GM18505 (cell line): Measurements from ENCODE around the gene OTUB1.

Source experiments
- ATAC-seq: cut with Tn5 transposase; IDR thresholded peaks from one replicate; pipeline ENCODE4 v1.9.1; 2021; ENCODE audit not compliant: unreplicated experiment
- POLR2A ChIP-seq: IDR thresholded peaks from 4 replicates; pipeline ENCODE4 v1.6.1; 2011; ENCODE audit warnings: borderline replicate concordance; ENCODE audit not compliant: insufficient read depth, insufficient read length; ENCODE audit errors: extremely low read depth

The OTUB1 gene

GRCh38 chr11:63986156-63986931 lies at the start of gene OTUB1:
TSS of gene OTUB1 (plus strand) at chr11:63986438. CDS start at chr11:63986457, 19 bp downstream.
- peak; percentile 75 for ATAC-seq
- peak; percentile 86 for TF ChIP-seq POLR2A

- TF ChIP-seq POLR2A: no peak
- ATAC-seq: peak; percentile 1
These were observed 48.3 kb upstream of the OTUB1 start for GRCh38 chr11:63937713-63938478.

- ATAC-seq: peak; percentile 92
- TF ChIP-seq POLR2A: peak; percentile 43
These were observed 47.5 kb upstream of the OTUB1 start, which contains the start of gene NAA40 for GRCh38 chr11:63938479-63939396. TSS of gene NAA40 (plus strand) at chr11:63939002. CDS start at chr11:63939097, 95 bp downstream.

- no peak for ATAC-seq
These were observed 46.8 kb upstream of the OTUB1 start for GRCh38 chr11:63939397-63939891.

GRCh38 chr11:63940786-63941185 lies 45.5 kb upstream of the OTUB1 start:
- no peak for ATAC-seq
- TF ChIP-seq POLR2A: no peak

More at GRCh38 chr11:63939397-63939891, 46.8 kb upstream of the OTUB1 start:
- TF ChIP-seq POLR2A: no peak

GRCh38 chr11:63941901-63942300 lies 44.3 kb upstream of the OTUB1 start:
- TF ChIP-seq POLR2A: no peak
- ATAC-seq: no peak

GRCh38 chr11:63942803-63943202 lies 43.4 kb upstream of the OTUB1 start:
- ATAC-seq: no peak
- TF ChIP-seq POLR2A: no peak

GRCh38 chr11:63944987-63945386 lies 41.3 kb upstream of the OTUB1 start:
- ATAC-seq: no peak
- TF ChIP-seq POLR2A: no peak

GRCh38 chr11:63945477-63946163 lies 40.6 kb upstream of the OTUB1 start:
- no peak for ATAC-seq

GRCh38 chr11:63951779-63952536 lies 34.3 kb upstream of the OTUB1 start:
- no peak for TF ChIP-seq POLR2A
- ATAC-seq: no peak

More at GRCh38 chr11:63945477-63946163, 40.6 kb upstream of the OTUB1 start:
- no peak for TF ChIP-seq POLR2A

GRCh38 chr11:63952570-63952969 lies 33.7 kb upstream of the OTUB1 start:
- no peak for TF ChIP-seq POLR2A
- ATAC-seq: no peak

GRCh38 chr11:63958008-63958407 lies 28.2 kb upstream of the OTUB1 start:
- no peak for TF ChIP-seq POLR2A
- ATAC-seq: no peak
